Measurements from ENCODE around the gene RBMS3. TPM values are rescaled to one million over a fixed set of nuclear protein-coding genes. Genes with fewer than 3 reads are reported as not detected.

RBMS3 gene
- total RNA-seq, 1 experiment from 2014 or later = 7.4 TPM

DNA sequence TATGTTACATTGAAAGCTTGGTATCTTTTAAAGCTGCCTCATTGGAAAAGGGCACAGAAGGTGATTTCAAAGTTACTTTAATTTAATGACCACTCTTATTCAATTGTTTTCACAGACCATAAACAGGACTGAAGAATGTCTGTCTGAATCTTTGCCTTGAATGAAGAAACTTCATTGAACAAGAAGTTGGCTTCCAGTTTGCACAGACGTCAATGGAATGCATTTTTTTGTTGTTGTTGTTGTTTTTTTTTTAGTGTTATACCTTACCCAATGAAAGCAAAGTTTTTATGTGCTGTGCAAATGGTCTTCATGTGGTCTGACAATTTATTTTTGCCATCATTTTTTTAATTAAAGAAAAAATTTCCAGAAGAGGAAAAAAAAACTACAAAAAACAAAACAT lies 722.9 kb downstream of the RBMS3 start:
- ChIA-PET CTCF (no interaction called here), POLR2A (no interaction called here)
- BruUV-seq (replicated peaks) = no TSS peak
- no peak overlapping the region for H3K4me3 Mint-ChIP-seq (ENCODE audit: unreplicated experiment)
- TF ChIP-seq, protein P1, sequence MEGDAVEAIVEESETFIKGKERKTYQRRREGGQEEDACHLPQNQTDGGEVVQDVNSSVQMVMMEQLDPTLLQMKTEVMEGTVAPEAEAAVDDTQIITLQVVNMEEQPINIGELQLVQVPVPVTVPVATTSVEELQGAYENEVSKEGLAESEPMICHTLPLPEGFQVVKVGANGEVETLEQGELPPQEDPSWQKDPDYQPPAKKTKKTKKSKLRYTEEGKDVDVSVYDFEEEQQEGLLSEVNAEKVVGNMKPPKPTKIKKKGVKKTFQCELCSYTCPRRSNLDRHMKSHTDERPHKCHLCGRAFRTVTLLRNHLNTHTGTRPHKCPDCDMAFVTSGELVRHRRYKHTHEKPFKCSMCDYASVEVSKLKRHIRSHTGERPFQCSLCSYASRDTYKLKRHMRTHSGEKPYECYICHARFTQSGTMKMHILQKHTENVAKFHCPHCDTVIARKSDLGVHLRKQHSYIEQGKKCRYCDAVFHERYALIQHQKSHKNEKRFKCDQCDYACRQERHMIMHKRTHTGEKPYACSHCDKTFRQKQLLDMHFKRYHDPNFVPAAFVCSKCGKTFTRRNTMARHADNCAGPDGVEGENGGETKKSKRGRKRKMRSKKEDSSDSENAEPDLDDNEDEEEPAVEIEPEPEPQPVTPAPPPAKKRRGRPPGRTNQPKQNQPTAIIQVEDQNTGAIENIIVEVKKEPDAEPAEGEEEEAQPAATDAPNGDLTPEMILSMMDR (IDR thresholded peaks at IDR 0.05; ENCODE audit: insufficient read depth in 1 of 2, low read depth in 1 of 2, low read length in 1 of 2, severe bottlenecking in 1 of 2, unreplicated experiment in 1 of 2) = no peak
- no peaks in the 10 kb centered on the region for H3K9me3 ChIP-seq
- intact Hi-C loops (cut with micrococcal nuclease; ENCODE audit: unreplicated experiment) = no loop called here
- no peaks in the 10 kb centered on the region for H3K4me1 Mint-ChIP-seq (ENCODE audit: low read depth, unreplicated experiment)
- no peak for DNase-seq
- H3K4me3 ChIP-seq (ENCODE audit: low read depth, low read length) = no peak overlapping the region
- H3K36me3 ChIP-seq (ENCODE audit: control insufficient read depth, insufficient read depth, low read length) = no peaks in the 10 kb centered on the region
- no peaks in the 10 kb centered on the region for H3K4me1 ChIP-seq
- no peaks in the 10 kb centered on the region for H3K27me3 Mint-ChIP-seq (ENCODE audit: insufficient read depth, unreplicated experiment)
- H3K27me3 ChIP-seq (replicated peaks; ENCODE audit: control insufficient read depth, insufficient read depth, low read length) = no peaks in the 10 kb centered on the region
- H3K9me3 Mint-ChIP-seq (ENCODE audit: unreplicated experiment) = no peaks in the 10 kb centered on the region
- no peak overlapping the region for H3K27ac Mint-ChIP-seq (ENCODE audit: unreplicated experiment)
- H3K36me3 Mint-ChIP-seq (ENCODE audit: insufficient read depth, unreplicated experiment) = no peaks in the 10 kb centered on the region

DNA sequence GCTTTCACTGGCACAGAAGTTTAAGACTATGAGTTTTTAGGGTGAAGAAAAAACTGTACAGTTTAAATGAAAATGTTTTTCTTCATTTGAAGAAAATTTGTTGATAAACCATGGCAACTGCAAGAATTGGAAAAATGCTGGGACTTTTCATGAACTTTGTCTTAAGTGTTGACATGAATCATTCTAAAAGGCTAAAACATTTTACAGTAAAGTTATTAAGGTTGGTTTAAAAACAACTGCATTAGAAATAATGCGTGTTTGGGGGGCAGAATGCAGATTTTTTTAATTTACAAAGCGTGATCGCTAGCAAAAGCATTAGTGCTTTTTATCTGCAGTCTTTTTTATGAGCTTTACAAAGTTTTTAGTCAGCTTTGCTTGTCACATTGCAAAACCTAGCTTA lies 723.6 kb downstream of the RBMS3 start:
- Mint-ChIP-seq H3K27ac (ENCODE audit: unreplicated experiment) (no peak overlapping the region), H3K9me3 (ENCODE audit: unreplicated experiment) (no peaks in the 10 kb centered on the region), H3K4me3 (ENCODE audit: unreplicated experiment) (no peak overlapping the region), H3K36me3 (ENCODE audit: insufficient read depth, unreplicated experiment) (no peaks in the 10 kb centered on the region), H3K4me1 (ENCODE audit: low read depth, unreplicated experiment) (no peaks in the 10 kb centered on the region), H3K27me3 (ENCODE audit: insufficient read depth, unreplicated experiment) (no peaks in the 10 kb centered on the region)
- no peaks in the 10 kb centered on the region for H3K27me3 ChIP-seq (replicated peaks; ENCODE audit: control insufficient read depth, insufficient read depth, low read length)
- CTCF ChIA-PET = no interaction called here
- no peaks in the 10 kb centered on the region for H3K9me3 ChIP-seq
- no peaks in the 10 kb centered on the region for H3K4me1 ChIP-seq
- BruUV-seq (replicated peaks) = no TSS peak
- DNase-seq = no peak
- intact Hi-C loops (cut with micrococcal nuclease; ENCODE audit: unreplicated experiment) = no loop called here
- POLR2A ChIA-PET = no interaction called here
- no peak overlapping the region for H3K4me3 ChIP-seq (ENCODE audit: low read depth, low read length)
- TF ChIP-seq, protein P1 (IDR thresholded peaks at IDR 0.05; ENCODE audit: insufficient read depth in 1 of 2, low read depth in 1 of 2, low read length in 1 of 2, severe bottlenecking in 1 of 2, unreplicated experiment in 1 of 2) = no peak
- no peaks in the 10 kb centered on the region for H3K36me3 ChIP-seq (ENCODE audit: control insufficient read depth, insufficient read depth, low read length)

- no peaks in the 10 kb centered on the region for H3K4me1 Mint-ChIP-seq (ENCODE audit: low read depth, unreplicated experiment)
- BruUV-seq (replicated peaks) = no TSS peak
- DNase-seq = no peak
These were observed 725.2 kb downstream of the RBMS3 start for GRCh38 chr3:30006111-30006510.

More at GRCh38 chr3:30006111-30006510, 725.2 kb downstream of the RBMS3 start:
- intact Hi-C loops (cut with micrococcal nuclease; ENCODE audit: unreplicated experiment) = no loop called here
- H3K36me3 ChIP-seq (ENCODE audit: control insufficient read depth, insufficient read depth, low read length) = no peaks in the 10 kb centered on the region
- no peak overlapping the region for H3K27ac Mint-ChIP-seq (ENCODE audit: unreplicated experiment)
- H3K27me3 Mint-ChIP-seq (ENCODE audit: insufficient read depth, unreplicated experiment) = no peaks in the 10 kb centered on the region
- no peaks in the 10 kb centered on the region for H3K9me3 Mint-ChIP-seq (ENCODE audit: unreplicated experiment)
- H3K4me3 Mint-ChIP-seq (ENCODE audit: unreplicated experiment) = no peak overlapping the region
- H3K36me3 Mint-ChIP-seq (ENCODE audit: insufficient read depth, unreplicated experiment) = no peaks in the 10 kb centered on the region
- TF ChIP-seq, protein P1 (IDR thresholded peaks at IDR 0.05; ENCODE audit: insufficient read depth in 1 of 2, low read depth in 1 of 2, low read length in 1 of 2, severe bottlenecking in 1 of 2, unreplicated experiment in 1 of 2) = no peak
- H3K4me1 ChIP-seq = no peaks in the 10 kb centered on the region
- H3K27me3 ChIP-seq (replicated peaks; ENCODE audit: control insufficient read depth, insufficient read depth, low read length) = no peaks in the 10 kb centered on the region
- POLR2A ChIA-PET = no interaction called here
- H3K4me3 ChIP-seq (ENCODE audit: low read depth, low read length) = no peak overlapping the region
- H3K9me3 ChIP-seq = no peaks in the 10 kb centered on the region
- CTCF ChIA-PET = no interaction called here

Data from Caco-2 (cell line).